Activated CD4-positive, alpha-beta memory T cell treated with anti-CD3 and anti-CD28 coated beads for 36 hours (primary cell): ENCODE results near the gene MYO16. TPM values are rescaled to one million over a fixed set of nuclear protein-coding genes. Genes with fewer than 3 reads are reported as not detected.

Experiments
- CTCF ChIA-PET: fragments of 350-600 bp; sonication (Branson Sonifier 250); formaldehyde crosslinking; loops from one replicate; lab custom pipeline; 2021; ENCODE audit warnings: antibody characterized with exemption, inconsistent platforms; lab: Charles Lee
- POLR2A ChIA-PET: fragments of 350-600 bp; sonication (Branson Sonifier 250); formaldehyde crosslinking; loops from one replicate; lab custom pipeline; 2021; ENCODE audit warnings: antibody characterized with exemption; lab: Charles Lee
- DNase-seq: peaks from one replicate; pipeline ENCODE4 v3.0.0-alpha.2; 2020
- H3K27ac Mint-ChIP-seq: one replicate; pipeline ENCODE4 v1.8.0; 2021; ENCODE audit warnings: mixed read lengths
- H3K27me3 Mint-ChIP-seq: one replicate; pipeline ENCODE4 v1.8.0; 2021; ENCODE audit warnings: mixed read lengths
- H3K36me3 Mint-ChIP-seq: one replicate; pipeline ENCODE4 v1.8.0; 2021; ENCODE audit warnings: mixed read lengths
- H3K4me1 Mint-ChIP-seq: one replicate; pipeline ENCODE4 v1.8.0; 2021; ENCODE audit warnings: low read depth, mixed read lengths
- H3K4me3 Mint-ChIP-seq: one replicate; pipeline ENCODE4 v1.8.0; 2021; ENCODE audit warnings: mild to moderate bottlenecking, mixed read lengths
- H3K9me3 Mint-ChIP-seq: one replicate; pipeline ENCODE4 v1.8.0; 2021; ENCODE audit warnings: mixed read lengths
- intact Hi-C: fragments of 100-400 bp; cut with micrococcal nuclease; formaldehyde crosslinking; loops from one replicate; pipeline ENCODE4 v1.15.1; 2023
- total RNA-seq, 2 experiments: library from RNA; stranded (reverse); gene quantifications; one replicate each; pipeline ENCODE4 v1.2.3, GENCODE V29; 2021

The MYO16 gene
- total RNA-seq, 2 experiments from 2014 or later: 0.07 to 0.10 TPM

DNA sequence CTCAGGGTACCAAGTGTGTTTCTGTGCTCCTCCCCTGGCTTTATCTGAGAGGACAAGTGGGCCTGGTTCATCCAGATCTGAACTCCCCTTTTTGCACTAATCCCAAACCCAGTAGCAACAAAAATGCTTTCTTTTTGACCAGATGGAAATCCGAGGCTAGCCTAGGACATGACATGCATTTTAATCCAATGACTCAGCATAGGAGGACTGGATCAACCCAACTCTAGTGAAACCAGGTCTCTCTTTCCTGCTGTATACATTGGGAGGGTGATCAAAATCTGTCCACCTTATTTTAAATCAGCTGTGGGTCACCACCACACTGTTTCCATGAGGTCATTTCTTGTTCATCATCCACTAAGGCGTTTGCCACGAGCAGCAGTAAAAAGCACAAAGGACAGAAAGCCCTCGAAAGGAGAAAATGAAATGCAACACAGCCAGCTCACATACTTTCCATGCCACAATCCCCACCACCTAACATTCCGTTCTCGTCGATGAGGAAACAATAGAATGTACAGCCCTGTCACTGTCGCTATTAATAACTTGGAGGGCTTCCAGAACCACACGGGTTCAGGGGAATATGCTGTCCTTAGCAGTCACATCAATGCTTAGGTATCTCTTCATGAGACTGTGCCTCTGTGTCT lies 614.0 kb downstream of the MYO16 start:
- Mint-ChIP-seq H3K4me1 (no peaks in the 10 kb centered on the region), H3K27ac (no peak overlapping the region), H3K9me3 (peaks cover 6% of the 10 kb centered on the region), H3K27me3 (peaks cover 9% of the 10 kb centered on the region), H3K4me3 (no peak overlapping the region), H3K36me3 (no peaks in the 10 kb centered on the region)
- no peak for DNase-seq
- CTCF ChIA-PET: interaction anchor here (0.5 kb wide), 1 partner anchor 9 kb away, joined by 3 read pairs; no protein-coding TSS in a partner anchor
- POLR2A ChIA-PET: no interaction called here
- intact Hi-C loops: no loop called here

DNA sequence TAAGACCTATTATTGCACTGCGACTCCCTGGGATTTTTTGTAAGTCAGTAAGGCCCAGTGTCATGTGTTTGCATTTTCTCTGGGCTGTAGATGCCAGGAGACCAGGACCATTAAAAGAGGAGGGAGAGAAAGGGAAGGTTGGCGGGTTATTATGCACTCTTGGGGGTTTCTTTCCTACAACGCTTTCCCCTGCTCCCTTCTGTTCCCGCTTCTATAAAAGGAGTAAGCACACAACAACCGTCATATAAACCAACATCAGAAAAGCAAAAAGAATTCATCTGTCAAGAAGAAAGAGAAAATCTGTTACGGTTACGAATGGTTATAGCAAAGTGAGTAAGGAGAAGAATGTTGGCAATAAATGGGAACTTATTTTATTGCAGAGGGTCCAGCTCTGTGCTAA lies 615.2 kb downstream of the MYO16 start:
- no peaks in the 10 kb centered on the region for H3K4me1 Mint-ChIP-seq
- H3K27ac Mint-ChIP-seq: no peak overlapping the region
- H3K4me3 Mint-ChIP-seq: no peak overlapping the region
- H3K9me3 Mint-ChIP-seq: peaks cover 6% of the 10 kb centered on the region
- ChIA-PET POLR2A (no interaction called here), CTCF (no interaction called here)
- intact Hi-C loops: no loop called here
- peaks cover 9% of the 10 kb centered on the region for H3K27me3 Mint-ChIP-seq
- no peak for DNase-seq
- no peaks in the 10 kb centered on the region for H3K36me3 Mint-ChIP-seq

DNA sequence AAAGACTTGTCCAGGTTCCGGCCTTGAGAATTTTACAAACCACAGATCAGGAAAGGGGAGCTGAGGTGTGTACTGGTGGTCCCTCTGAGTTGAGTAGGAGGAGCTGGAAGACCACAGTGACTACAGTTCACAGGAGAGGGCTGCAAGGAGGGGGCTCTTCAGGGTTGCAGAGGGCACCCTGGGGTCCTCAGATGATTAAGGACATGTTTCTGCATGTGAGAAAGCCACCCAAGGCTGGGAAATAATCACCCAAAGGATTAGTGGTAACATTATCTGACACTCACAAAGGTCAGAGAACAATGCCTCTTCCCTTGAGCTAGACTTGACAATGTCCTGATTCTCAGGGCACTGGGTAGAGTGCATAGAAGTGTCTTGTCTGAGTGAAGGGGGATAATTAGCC lies 616.6 kb downstream of the MYO16 start:
- peaks cover 6% of the 10 kb centered on the region for H3K9me3 Mint-ChIP-seq
- H3K27ac Mint-ChIP-seq: no peak overlapping the region
- intact Hi-C loops: no loop called here
- no peak overlapping the region for H3K4me3 Mint-ChIP-seq
- ChIA-PET CTCF (no interaction called here), POLR2A (no interaction called here)
- H3K4me1 Mint-ChIP-seq: no peaks in the 10 kb centered on the region
- H3K36me3 Mint-ChIP-seq: no peaks in the 10 kb centered on the region
- DNase-seq: no peak
- H3K27me3 Mint-ChIP-seq: peaks cover 5% of the 10 kb centered on the region

DNA sequence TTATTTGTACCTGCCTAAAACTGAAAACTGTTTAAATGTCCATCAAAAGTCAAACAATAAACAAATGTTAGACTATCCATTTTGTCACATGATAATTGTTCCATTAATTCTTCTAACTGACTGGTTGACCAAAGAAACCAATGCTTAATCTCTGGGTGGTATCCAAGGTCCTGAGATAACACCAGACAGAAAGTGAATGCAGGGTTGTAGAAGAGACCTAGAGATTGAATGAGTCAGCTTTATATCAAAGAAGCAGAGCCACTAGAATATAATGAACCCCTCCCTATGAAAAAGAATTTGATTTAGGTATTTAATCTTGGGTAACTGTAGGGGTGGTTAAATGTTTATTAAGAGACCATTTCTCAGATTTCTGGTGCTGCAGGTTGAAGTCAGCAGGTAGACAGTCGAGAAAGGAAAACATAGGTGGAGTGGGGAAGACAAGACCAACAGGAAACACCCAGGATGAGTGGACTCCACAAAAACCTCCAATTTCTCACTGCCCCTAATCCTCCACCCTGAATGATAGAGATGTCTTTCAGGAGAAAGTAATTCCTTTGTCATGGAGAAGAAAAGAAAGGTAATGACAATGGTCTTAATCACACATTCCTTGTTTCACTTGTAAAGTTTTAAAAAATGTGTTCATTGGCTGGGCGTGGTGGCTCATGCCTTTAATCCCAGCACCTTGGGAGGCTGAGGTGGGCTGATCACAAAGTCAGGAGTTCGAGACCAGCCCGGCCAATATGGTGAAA lies 620.5 kb downstream of the MYO16 start:
- Mint-ChIP-seq H3K36me3 (no peaks in the 10 kb centered on the region), H3K4me1 (no peaks in the 10 kb centered on the region), H3K27ac (no peak overlapping the region), H3K4me3 (no peak overlapping the region), H3K27me3 (peaks cover 5% of the 10 kb centered on the region), H3K9me3 (peaks cover 6% of the 10 kb centered on the region)
- POLR2A ChIA-PET: interaction anchor here (0.6 kb wide), 1 partner anchor 256 kb away, joined by 3 read pairs; no protein-coding TSS in a partner anchor
- intact Hi-C loops: no loop called here
- no peak for DNase-seq
- CTCF ChIA-PET: no interaction called here

DNA sequence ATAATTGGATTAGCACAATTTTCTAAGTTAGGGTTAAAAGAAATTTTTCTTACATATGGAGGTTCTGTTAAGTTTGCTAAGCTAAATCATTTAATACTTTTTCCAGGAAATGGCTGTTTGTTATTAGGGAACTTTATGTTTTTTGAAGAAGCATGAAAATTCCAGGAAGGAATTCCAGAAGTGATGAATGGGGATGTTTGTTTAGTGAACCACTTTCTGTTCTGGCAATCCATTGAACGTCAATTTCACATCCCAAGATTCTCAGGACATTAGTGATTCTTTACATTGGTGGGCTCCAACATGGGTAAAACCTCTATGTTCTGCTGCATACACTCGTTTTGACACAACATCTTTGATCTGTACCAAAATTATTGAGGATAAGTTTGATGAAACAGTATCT lies 622.5 kb downstream of the MYO16 start:
- peaks cover 7% of the 10 kb centered on the region for H3K27me3 Mint-ChIP-seq
- H3K4me3 Mint-ChIP-seq: no peak overlapping the region
- peaks cover 8% of the 10 kb centered on the region for H3K9me3 Mint-ChIP-seq
- no peaks in the 10 kb centered on the region for H3K36me3 Mint-ChIP-seq
- no peaks in the 10 kb centered on the region for H3K4me1 Mint-ChIP-seq
- CTCF ChIA-PET: no interaction called here
- intact Hi-C loops: no loop called here
- POLR2A ChIA-PET: no interaction called here
- DNase-seq: no peak
- H3K27ac Mint-ChIP-seq: no peak overlapping the region

DNA sequence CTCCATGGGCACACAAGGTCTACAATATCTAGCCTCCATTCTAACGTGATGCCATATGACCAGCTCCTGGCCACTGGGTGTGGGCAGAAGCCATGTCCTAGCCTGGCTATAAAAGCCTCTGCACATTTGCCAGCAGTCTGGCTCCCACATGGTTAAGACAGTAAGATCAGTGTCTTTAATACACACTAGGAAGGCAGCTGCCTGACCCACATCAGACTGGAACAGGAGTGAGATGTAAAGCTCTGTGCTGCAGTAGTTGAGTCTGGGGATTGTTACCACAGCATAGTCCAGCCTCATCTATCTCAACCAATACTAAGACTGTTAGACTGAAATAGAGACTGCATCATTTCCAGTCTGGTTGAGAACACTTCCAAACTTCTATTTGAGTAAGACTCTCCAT lies 623.9 kb downstream of the MYO16 start:
- H3K9me3 Mint-ChIP-seq: peaks cover 5% of the 10 kb centered on the region
- CTCF ChIA-PET: no interaction called here

DNA sequence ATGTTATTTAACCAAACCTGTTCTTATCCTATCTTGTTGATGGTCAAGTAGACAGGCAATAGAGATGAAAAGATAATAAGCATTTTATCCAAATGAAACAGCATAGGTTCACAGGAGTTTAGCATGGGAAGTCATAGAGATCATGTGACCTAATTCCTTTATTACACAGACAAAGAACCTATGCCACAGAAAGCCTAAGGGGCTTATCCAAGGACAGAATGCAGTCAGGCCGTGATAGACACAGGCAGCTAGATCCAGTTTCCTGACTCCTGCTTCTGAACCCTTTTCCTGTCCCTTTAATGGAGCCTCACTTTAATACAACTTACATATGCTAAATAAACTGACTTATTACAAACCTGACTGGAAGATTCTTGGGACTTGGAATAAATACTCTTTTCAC lies 624.9 kb downstream of the MYO16 start:
- CTCF ChIA-PET: no interaction called here

More for the DNA sequence above, 623.9 kb downstream of the MYO16 start:
- no peak for DNase-seq
- POLR2A ChIA-PET: no interaction called here
- no peaks in the 10 kb centered on the region for H3K36me3 Mint-ChIP-seq
- H3K4me3 Mint-ChIP-seq: no peak overlapping the region
- intact Hi-C loops: no loop called here
- H3K4me1 Mint-ChIP-seq: no peaks in the 10 kb centered on the region
- H3K27ac Mint-ChIP-seq: no peak overlapping the region
- peaks cover 10% of the 10 kb centered on the region for H3K27me3 Mint-ChIP-seq

DNA sequence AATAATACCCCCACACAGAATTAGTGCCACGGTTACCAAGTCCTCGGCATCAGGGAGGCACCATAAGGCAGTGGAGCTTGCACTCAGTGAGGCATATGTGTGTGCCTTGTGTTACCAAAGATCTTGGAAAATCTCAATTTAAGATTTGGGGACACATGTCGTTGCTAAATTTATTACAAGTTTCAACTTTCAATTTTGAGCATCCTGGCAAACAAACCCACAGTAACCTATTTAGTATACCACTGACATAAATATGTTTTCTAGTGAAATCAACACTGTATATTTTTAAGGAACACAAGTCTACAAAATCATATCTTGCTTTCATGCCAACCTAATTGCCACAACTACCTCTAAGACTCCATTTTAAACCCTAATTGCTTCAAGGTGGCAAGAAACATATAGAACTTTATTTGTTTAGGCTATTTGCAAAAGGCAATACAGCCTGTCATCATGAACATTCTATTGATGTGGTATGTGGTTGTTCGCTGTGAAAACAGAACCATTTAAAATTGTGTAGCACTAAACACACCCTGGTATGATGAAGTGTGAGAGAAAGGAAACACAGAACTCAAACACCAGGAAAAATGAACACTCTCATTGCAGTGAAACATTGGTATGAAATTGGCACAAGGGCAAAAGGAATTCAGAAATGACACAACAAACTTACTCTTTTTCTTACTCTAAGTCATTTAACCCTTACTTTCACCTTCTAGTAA lies 625.9 kb downstream of the MYO16 start:
- Mint-ChIP-seq H3K27me3 (peaks cover 10% of the 10 kb centered on the region), H3K36me3 (no peaks in the 10 kb centered on the region), H3K27ac (no peak overlapping the region), H3K4me1 (no peaks in the 10 kb centered on the region), H3K4me3 (no peak overlapping the region), H3K9me3 (peaks cover 5% of the 10 kb centered on the region)
- ChIA-PET POLR2A (no interaction called here), CTCF (no interaction called here)
- intact Hi-C loops: no loop called here
- no peak for DNase-seq

More for the DNA sequence above, 624.9 kb downstream of the MYO16 start:
- Mint-ChIP-seq H3K27me3 (peaks cover 10% of the 10 kb centered on the region), H3K4me1 (no peaks in the 10 kb centered on the region), H3K36me3 (no peaks in the 10 kb centered on the region), H3K9me3 (peaks cover 5% of the 10 kb centered on the region), H3K27ac (no peak overlapping the region), H3K4me3 (no peak overlapping the region)
- intact Hi-C loops: no loop called here
- POLR2A ChIA-PET: no interaction called here
- DNase-seq: no peak

DNA sequence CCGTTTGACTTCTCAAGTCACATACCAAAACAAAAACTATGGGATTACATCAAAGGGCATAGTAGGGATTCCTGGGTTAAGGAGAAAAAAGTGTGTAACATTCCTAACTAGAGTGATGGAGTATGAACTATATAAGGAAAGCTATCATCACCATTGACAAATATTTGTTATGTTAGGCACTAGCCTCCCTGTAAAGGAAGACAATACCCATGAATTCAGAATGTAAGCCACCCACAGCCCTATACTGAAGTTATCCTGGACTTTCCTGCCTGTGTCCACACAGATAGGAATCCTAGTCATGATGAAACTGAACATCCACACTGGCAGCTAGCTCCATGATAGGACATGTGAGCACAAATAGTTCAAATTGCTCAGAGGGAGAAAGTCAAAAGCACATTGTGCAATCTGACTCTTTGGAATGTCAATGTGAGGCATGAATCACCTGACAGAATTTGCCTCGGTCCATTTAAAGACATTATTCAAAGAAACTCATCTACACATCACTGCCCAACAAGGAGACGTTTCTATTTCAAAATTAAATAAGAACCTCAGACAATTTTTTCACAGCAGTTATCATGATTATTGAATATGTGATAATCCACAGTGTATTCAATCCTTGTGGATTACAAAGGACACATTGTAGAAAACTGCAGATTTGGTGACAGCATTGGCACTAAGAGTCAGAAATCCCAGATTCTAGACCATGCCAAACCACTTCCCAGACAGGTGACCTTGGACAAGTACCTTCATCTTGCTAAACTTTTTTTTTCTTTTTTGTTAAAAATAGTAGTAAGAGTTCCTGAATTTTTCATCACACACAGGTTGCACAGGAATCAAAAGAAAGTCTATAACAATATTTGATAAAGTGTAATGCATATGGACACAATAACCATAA lies 627.7 kb downstream of the MYO16 start:
- intact Hi-C loops: no loop called here
- Mint-ChIP-seq H3K4me1 (no peaks in the 10 kb centered on the region), H3K4me3 (no peak overlapping the region), H3K27me3 (peaks cover 8% of the 10 kb centered on the region), H3K27ac (no peak overlapping the region), H3K36me3 (no peaks in the 10 kb centered on the region), H3K9me3 (peaks cover 9% of the 10 kb centered on the region)
- CTCF ChIA-PET: no interaction called here
- DNase-seq: no peak
- POLR2A ChIA-PET: no interaction called here
